Erythroblast (primary cell): ENCODE data around the gene MED8.

Source experiments
- GATA1 ChIP-seq: IDR thresholded peaks from 2 replicates; pipeline ENCODE4 v1.6.1; 2011; ENCODE audit warnings: low read depth, mild to moderate bottlenecking, control low read depth, low read length, moderate library complexity
- POLR2A ChIP-seq: IDR thresholded peaks from 2 replicates; pipeline ENCODE4 v1.6.1; 2011; ENCODE audit warnings: mild to moderate bottlenecking, low read length

DNA sequence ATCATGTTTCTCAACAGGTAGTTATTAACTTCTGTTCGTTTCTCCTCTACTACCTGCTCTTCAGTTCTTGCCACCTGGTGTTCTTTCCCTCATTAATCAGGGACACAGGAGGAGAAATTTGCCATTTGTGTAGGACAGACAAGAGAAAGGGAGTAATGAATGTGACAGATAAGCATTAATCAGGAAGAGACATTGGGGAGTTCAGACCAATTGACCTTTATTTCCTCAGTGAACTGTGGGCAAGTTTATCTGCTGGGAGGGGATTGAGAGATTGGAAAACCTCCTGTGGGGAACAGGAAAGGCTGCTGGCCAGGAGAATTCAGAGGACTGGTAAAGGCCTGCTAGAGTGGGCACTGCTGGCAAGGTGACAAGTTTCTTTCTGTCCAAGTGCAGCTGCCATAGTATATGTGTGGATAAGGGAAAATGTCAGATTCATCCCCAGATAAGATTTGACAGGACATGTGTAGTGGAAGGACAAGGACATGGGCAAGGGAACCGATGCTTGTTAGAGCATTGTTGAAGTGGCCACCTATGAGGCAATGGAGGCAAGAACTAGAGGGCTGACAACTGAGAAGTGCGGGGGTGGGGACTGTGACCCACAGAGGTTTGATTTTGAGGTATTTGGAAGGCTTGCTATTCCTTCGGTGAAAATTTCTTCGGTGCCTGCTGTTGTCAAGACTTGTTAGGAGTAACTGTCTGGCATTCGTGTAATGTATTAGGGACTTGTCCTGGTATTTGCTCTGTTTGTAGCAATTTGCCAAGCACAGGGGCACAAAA, 12.7 kb upstream of the MED8 start:
- TF ChIP-seq POLR2A (no peak), GATA1 (no peak)
